Endothelial cell of umbilical vein (primary cell): ENCODE results near the gene TTYH3. TPM values are rescaled to one million over a fixed set of nuclear protein-coding genes. Genes with fewer than 3 reads are reported as not detected.

Source experiments
- polyA plus RNA-seq, 4 experiments: library from polyadenylated mRNA; depleted of rRNA in 3 of 4; stranded (reverse) in 3 of 4; unstranded in 1 of 4; fragments of >200 nt; gene quantifications; 2 replicates each; pipeline versions ENCODE4 v1.2.1 to v1.2.3, GENCODE V29; 2011 to 2012; ENCODE audit warnings: missing spikeins in 1 of 4
- total RNA-seq: library from RNA; stranded (reverse); gene quantifications from 2 replicates; pipeline ENCODE4 v1.2.3, GENCODE V29; 2021

Gene TTYH3
- total and polyA plus RNA-seq, 2 donors (not counting 3 experiments of a cell fraction or from before 2014, with no cell fraction given), result 143 to 280 TPM

Other genes starting within 250 kb of the TTYH3 start
- 28.8 and 30.2 TPM in 2 replicates for gene CHST12, start 228.4 kb upstream of the TTYH3 start, total RNA-seq
- 52.6 and 77.7 TPM in 2 replicates for gene CHST12, start 228.4 kb upstream of the TTYH3 start, polyA plus RNA-seq
- not detected in 2 replicates for gene GRIFIN, start 155.6 kb upstream of the TTYH3 start, total RNA-seq
- not detected in 2 replicates for gene GRIFIN, start 155.6 kb upstream of the TTYH3 start, polyA plus RNA-seq
- 12.6 and 15.1 TPM in 2 replicates for gene LFNG, start 112.2 kb upstream of the TTYH3 start, total RNA-seq
- 13.1 and 14.8 TPM in 2 replicates for gene LFNG, start 112.2 kb upstream of the TTYH3 start, polyA plus RNA-seq
- gene BRAT1, start 76.5 kb upstream of the TTYH3 start, total RNA-seq, result 31.6 and 32.2 TPM in 2 replicates
- gene BRAT1, start 76.5 kb upstream of the TTYH3 start, polyA plus RNA-seq, result 31.1 and 40.3 TPM in 2 replicates
- 11.3 and 14.5 TPM in 2 replicates for gene IQCE, start 73.0 kb upstream of the TTYH3 start, total RNA-seq
- 4.8 and 4.9 TPM in 2 replicates for gene IQCE, start 73.0 kb upstream of the TTYH3 start, polyA plus RNA-seq
- gene AMZ1, start 56.2 kb downstream of the TTYH3 start, total RNA-seq, result not detected in 2 replicates
- not detected in 2 replicates for gene AMZ1, start 56.2 kb downstream of the TTYH3 start, polyA plus RNA-seq
- 56.0 and 63.0 TPM in 2 replicates for gene GNA12, start 212.3 kb downstream of the TTYH3 start, total RNA-seq
- gene GNA12, start 212.3 kb downstream of the TTYH3 start, polyA plus RNA-seq, result 75.1 and 95.5 TPM in 2 replicates